Activated CD8-positive, alpha-beta T cell treated with anti-CD3 and anti-CD28 coated beads for 36 hours (primary cell): ENCODE measurements around the gene SLC36A3. TPM values are rescaled to one million over a fixed set of nuclear protein-coding genes. Genes with fewer than 3 reads are reported as not detected.
"Not testable (repeated sequence)": the region's sequence is repeated elsewhere in the genome, so short reads cannot be mapped to it uniquely, and the experiment has no call there.

Experiments used
- ATAC-seq: fragments of 200-7000 bp; cut with Tn5 transposase; one replicate; pipeline ENCODE4 v1.10.0; 2021; ENCODE audit warnings: mild to moderate bottlenecking, moderate library complexity
- CTCF ChIA-PET: fragments of 350-600 bp; sonication (Branson Sonifier 250); formaldehyde crosslinking; loops from one replicate; lab custom pipeline; 2021; ENCODE audit warnings: antibody characterized with exemption; lab: Charles Lee
- POLR2A ChIA-PET: fragments of 350-600 bp; sonication (Branson Sonifier 250); formaldehyde crosslinking; loops from one replicate; lab custom pipeline; 2021; ENCODE audit warnings: antibody characterized with exemption; lab: Charles Lee
- DNase-seq: peaks from one replicate; pipeline ENCODE4 v3.0.0-alpha.2; 2020
- H3K27ac Mint-ChIP-seq: one replicate; pipeline ENCODE4 v1.8.0; 2021; ENCODE audit warnings: mild to moderate bottlenecking, mixed read lengths
- H3K27me3 Mint-ChIP-seq: one replicate; pipeline ENCODE4 v1.8.0; 2021; ENCODE audit warnings: mixed read lengths
- H3K36me3 Mint-ChIP-seq: one replicate; pipeline ENCODE4 v1.8.0; 2021; ENCODE audit warnings: low read depth, mixed read lengths
- H3K4me1 Mint-ChIP-seq: one replicate; pipeline ENCODE4 v1.8.0; 2021; ENCODE audit warnings: low read depth, mixed read lengths
- H3K4me3 Mint-ChIP-seq: one replicate; pipeline ENCODE4 v1.8.0; 2021; ENCODE audit warnings: mild to moderate bottlenecking, moderate library complexity, mixed read lengths
- H3K9me3 Mint-ChIP-seq: one replicate; pipeline ENCODE4 v1.8.0; 2021; ENCODE audit warnings: mixed read lengths
- intact Hi-C: fragments of 100-400 bp; cut with micrococcal nuclease; formaldehyde crosslinking; loops from one replicate; pipeline ENCODE4 v1.10.0; 2022
- total RNA-seq, 2 experiments: library from RNA; stranded (reverse); gene quantifications; one replicate each; pipeline ENCODE4 v1.2.3, GENCODE V29; 2021
- TF ChIP-seq, protein P1 (sequence below): fragments of 200-600 bp; IDR thresholded peaks from one replicate; pipeline ENCODE4 v1.8.0; 2022; ENCODE audit warnings: antibody characterized with exemption, mild to moderate bottlenecking

Gene SLC36A3
- total RNA-seq, 2 experiments from 2014 or later, result not detected

- CTCF ChIA-PET, result interaction anchor here (0.9 to 6.6 kb wide), 10 partner anchors 11 to 681 kb away, joined by 3 to 83 read pairs (median 9); partner anchors contain the start of gene CCDC69
- no peak for ATAC-seq
- no peak overlapping the region for H3K4me3 Mint-ChIP-seq
- DNase-seq, result no peak
- TF ChIP-seq, protein P1, sequence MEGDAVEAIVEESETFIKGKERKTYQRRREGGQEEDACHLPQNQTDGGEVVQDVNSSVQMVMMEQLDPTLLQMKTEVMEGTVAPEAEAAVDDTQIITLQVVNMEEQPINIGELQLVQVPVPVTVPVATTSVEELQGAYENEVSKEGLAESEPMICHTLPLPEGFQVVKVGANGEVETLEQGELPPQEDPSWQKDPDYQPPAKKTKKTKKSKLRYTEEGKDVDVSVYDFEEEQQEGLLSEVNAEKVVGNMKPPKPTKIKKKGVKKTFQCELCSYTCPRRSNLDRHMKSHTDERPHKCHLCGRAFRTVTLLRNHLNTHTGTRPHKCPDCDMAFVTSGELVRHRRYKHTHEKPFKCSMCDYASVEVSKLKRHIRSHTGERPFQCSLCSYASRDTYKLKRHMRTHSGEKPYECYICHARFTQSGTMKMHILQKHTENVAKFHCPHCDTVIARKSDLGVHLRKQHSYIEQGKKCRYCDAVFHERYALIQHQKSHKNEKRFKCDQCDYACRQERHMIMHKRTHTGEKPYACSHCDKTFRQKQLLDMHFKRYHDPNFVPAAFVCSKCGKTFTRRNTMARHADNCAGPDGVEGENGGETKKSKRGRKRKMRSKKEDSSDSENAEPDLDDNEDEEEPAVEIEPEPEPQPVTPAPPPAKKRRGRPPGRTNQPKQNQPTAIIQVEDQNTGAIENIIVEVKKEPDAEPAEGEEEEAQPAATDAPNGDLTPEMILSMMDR, result no peak
- H3K4me1 Mint-ChIP-seq, result peaks cover 30% of the 10 kb centered on the region
- intact Hi-C loops, result no loop called here
- no peaks in the 10 kb centered on the region for H3K36me3 Mint-ChIP-seq
- no peaks in the 10 kb centered on the region for H3K9me3 Mint-ChIP-seq
- no peaks in the 10 kb centered on the region for H3K27me3 Mint-ChIP-seq
- H3K27ac Mint-ChIP-seq, result no peak overlapping the region
- POLR2A ChIA-PET, result interaction anchor here (0.6 to 1.9 kb wide), 3 partner anchors 11 to 799 kb away, joined by 3 to 6 read pairs (median 3); partner anchors contain the start of gene GM2A
These were observed 62.5 kb downstream of the SLC36A3 start for GRCh38 chr5:151240924-151241635.

- H3K27me3 Mint-ChIP-seq, ATAC-seq, H3K9me3 Mint-ChIP-seq, H3K27ac Mint-ChIP-seq, H3K4me3 Mint-ChIP-seq, H3K36me3 Mint-ChIP-seq, DNase-seq, intact Hi-C loops: not testable (repeated sequence)
- POLR2A ChIA-PET, result interaction anchor here (1.5 to 1.9 kb wide), 2 partner anchors 12 to 22 kb away, joined by 3 to 6 read pairs; partner anchors contain the start of gene GM2A
- CTCF ChIA-PET, result interaction anchor here (1.2 to 6.6 kb wide), 8 partner anchors 12 to 125 kb away, joined by 4 to 83 read pairs (median 24); partner anchors contain the start of gene CCDC69
- H3K4me1 Mint-ChIP-seq, result peaks cover 31% of the 10 kb centered on the region
These were observed 63.2 kb downstream of the SLC36A3 start for GRCh38 chr5:151240268-151240835.

GRCh38 chr5:151239237-151239861 lies 64.2 kb downstream of the SLC36A3 start:
- Mint-ChIP-seq H3K36me3 (no peaks in the 10 kb centered on the region), H3K4me1 (peaks cover 37% of the 10 kb centered on the region), H3K4me3 (peak overlapping the region; percentile 21), H3K27ac (peak overlapping the region; percentile 13), H3K9me3 (no peaks in the 10 kb centered on the region), H3K27me3 (no peaks in the 10 kb centered on the region)
- intact Hi-C loops, result no loop called here
- TF ChIP-seq, protein P1, result peak; percentile 98
- ChIA-PET CTCF (interaction anchor here (0.8 to 6.6 kb wide), 28 partner anchors 9 to 179 kb away, joined by 3 to 83 read pairs (median 6); partner anchors contain the start of genes CCDC69 and GM2A), POLR2A (interaction anchor here (1.0 to 2.2 kb wide), 3 partner anchors 12 to 21 kb away, joined by 3 to 11 read pairs (median 3); no protein-coding TSS in a partner anchor)
- peak; percentile 78 for DNase-seq
- ATAC-seq, result peak; percentile 85

DNA sequence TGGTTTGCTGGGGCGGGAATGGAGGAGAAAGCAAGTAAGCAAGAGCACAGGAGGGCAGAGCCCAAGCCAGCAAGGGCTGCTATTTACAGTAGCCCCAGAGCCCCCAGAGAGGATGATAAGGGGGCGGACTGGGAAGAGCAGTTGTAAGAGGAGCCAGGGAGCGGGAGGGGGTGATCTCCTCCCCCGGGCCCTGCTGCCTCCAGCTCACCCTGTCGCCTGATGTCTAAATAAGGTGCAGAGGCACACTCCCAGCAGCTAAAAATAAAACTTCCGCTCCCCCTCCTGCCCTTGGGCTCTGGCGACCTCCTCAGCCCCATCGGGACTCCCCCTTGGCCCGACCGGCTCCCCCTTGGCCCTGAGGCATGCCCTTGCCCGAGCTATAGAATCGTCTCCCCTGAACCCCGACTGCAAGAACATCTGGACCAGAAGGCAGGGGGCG lies 65.2 kb downstream of the SLC36A3 start:
- ChIA-PET CTCF (interaction anchor here (0.8 to 6.6 kb wide), 32 partner anchors 10 to 178 kb away, joined by 3 to 83 read pairs (median 6); partner anchors contain the start of genes CCDC69 and GM2A), POLR2A (interaction anchor here (0.9 to 2.2 kb wide), 3 partner anchors 13 to 113 kb away, joined by 3 to 11 read pairs (median 4); partner anchors contain the start of gene CCDC69)
- Mint-ChIP-seq H3K4me1 (peaks cover 33% of the 10 kb centered on the region), H3K9me3 (no peaks in the 10 kb centered on the region), H3K27me3 (no peaks in the 10 kb centered on the region), H3K36me3 (no peaks in the 10 kb centered on the region), H3K4me3 (peak overlapping the region; percentile 37), H3K27ac (peak overlapping the region; percentile 62)
- intact Hi-C loops, result no loop called here
- TF ChIP-seq, protein P1, result no peak
- DNase-seq (peak; percentile 47), ATAC-seq (peak; percentile 57)

DNA sequence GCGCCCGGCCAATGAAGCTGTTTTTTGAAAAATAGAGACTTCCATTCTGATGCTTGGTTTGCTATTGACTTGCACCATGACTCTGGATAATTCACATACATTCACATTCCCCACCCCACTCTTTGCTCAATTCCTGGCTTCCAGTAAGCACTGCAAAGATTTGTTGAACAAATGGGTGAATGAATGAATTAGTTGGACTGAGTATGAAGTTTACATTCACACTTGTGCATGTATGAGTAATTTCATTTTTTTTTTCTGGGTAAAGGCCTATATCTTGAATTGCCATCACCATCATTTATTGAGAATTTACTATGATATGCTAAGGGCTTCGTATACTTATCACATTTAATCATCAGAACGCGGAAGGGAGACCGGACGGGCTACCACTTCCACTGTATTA lies 65.9 kb downstream of the SLC36A3 start:
- TF ChIP-seq, protein P1, result no peak
- no peaks in the 10 kb centered on the region for H3K36me3 Mint-ChIP-seq
- no peak for DNase-seq
- H3K4me1 Mint-ChIP-seq, result peaks cover 33% of the 10 kb centered on the region
- peak overlapping the region; percentile 37 for H3K4me3 Mint-ChIP-seq
- H3K27me3 Mint-ChIP-seq, result no peaks in the 10 kb centered on the region
- peak overlapping the region; percentile 62 for H3K27ac Mint-ChIP-seq
- intact Hi-C loops, result no loop called here
- no peak for ATAC-seq
- POLR2A ChIA-PET, result interaction anchor here (0.9 to 2.2 kb wide), 3 partner anchors 14 to 112 kb away, joined by 3 to 11 read pairs (median 4); partner anchors contain the start of gene CCDC69
- CTCF ChIA-PET, result interaction anchor here (0.9 to 6.6 kb wide), 19 partner anchors 9 to 172 kb away, joined by 3 to 83 read pairs (median 11); partner anchors contain the start of genes CCDC69 and GM2A
- H3K9me3 Mint-ChIP-seq, result no peaks in the 10 kb centered on the region
